K562 (cell line): ENCODE results near the gene TBX19. TPM values are rescaled to one million over a fixed set of nuclear protein-coding genes. Genes with fewer than 3 reads are reported as not detected.

Source experiments
- ATAC-seq: fragments of 200-7000 bp; cut with Tn5 transposase; 3 replicates; pipeline ENCODE4 v1.9.1; 2020; ENCODE audit warnings: moderate library complexity
- BruUV-seq: library from RNA; stranded (reverse); fragments of 400-500 nt; replicated peaks from 2 replicates; lab custom pipeline; 2021; lab: Mats Ljungman, UMichigan
- CTCF ChIA-PET: fragments of 300-600 bp; formaldehyde crosslinking; extraction: SDS; loops from one replicate; lab custom pipeline; 2021; ENCODE audit warnings: low intra/inter-chr PET ratio; lab: Yijun Ruan, JAX
- POLR2A ChIA-PET: fragments of 300-600, 350-650 bp; sonication (Branson Sonifier 250); formaldehyde crosslinking; extraction: SDS; loops from one replicate; lab custom pipeline; 2021; ENCODE audit warnings: antibody characterized with exemption, inconsistent platforms; lab: Yijun Ruan, JAX
- DNase-seq, 4 experiments: peaks; one replicate each; pipeline versions ENCODE4 v3.0.0 to v3.0.0-alpha.2; 2011 to 2018; ENCODE audit warnings: low spot score in 3 of 4, mixed read lengths in 3 of 4; ENCODE audit errors: extremely low read depth in 1 of 4
- FAIRE-seq: peaks from 2 replicates; lab custom pipeline; 2011; peaks lifted over from hg19 to GRCh38; lab: Jason Lieb, UNC
- H2AFZ ChIP-seq: 2 replicates; pipeline ENCODE4 v1.6.0; 2011; ENCODE audit warnings: low read depth, low read length, control low read depth, inconsistent platforms
- H3K27ac ChIP-seq: fragments of 200-600 bp; 3 replicates; pipeline ENCODE4 v1.8.0; 2011; ENCODE audit warnings: low read depth, mild to moderate bottlenecking, control low read depth, inconsistent platforms, low read length, moderate library complexity, mixed read lengths; ENCODE audit errors: extremely low read depth
- H3K27me3 ChIP-seq, 2 experiments: fragments of 300-600 bp in 1 of 2; 2 replicates in 1 of 2; 3 replicates in 1 of 2; pipeline versions ENCODE4 v1.6.0 to v1.8.0; 2011; ENCODE audit warnings: inconsistent platforms in 2 of 2, low read length in 2 of 2, mild to moderate bottlenecking in 1 of 2, mixed read lengths in 1 of 2, moderate library complexity in 1 of 2; ENCODE audit not compliant: control insufficient read depth in 2 of 2, insufficient read depth in 2 of 2
- H3K36me3 ChIP-seq: fragments of 300-600 bp; 3 replicates; pipeline ENCODE4 v1.8.0; 2011; ENCODE audit warnings: mild to moderate bottlenecking, low read length, inconsistent platforms; ENCODE audit not compliant: control insufficient read depth, insufficient read depth
- H3K4me1 ChIP-seq, 2 experiments: fragments of 200-600 bp in 1 of 2; replicated peaks in 1 of 2; 2 replicates in 1 of 2; 3 replicates in 1 of 2; pipeline versions ENCODE4 v1.5.1 to v1.8.0; 2011; ENCODE audit warnings: inconsistent platforms in 2 of 2, low read length in 2 of 2, mild to moderate bottlenecking in 1 of 2, mixed read lengths in 1 of 2, moderate library complexity in 1 of 2; ENCODE audit not compliant: control insufficient read depth in 2 of 2, insufficient read depth in 2 of 2
- H3K4me2 ChIP-seq: 2 replicates; pipeline ENCODE4 v1.6.1; 2011; ENCODE audit warnings: low read length, control low read depth, inconsistent platforms, mixed read lengths; ENCODE audit not compliant: insufficient read depth
- H3K4me3 ChIP-seq: fragments of 200-600 bp; sonication (generic), shearing (Covaris generic); 2 replicates; pipeline ENCODE4 v1.5.1; 2016; ENCODE audit warnings: control low read depth, inconsistent platforms
- H3K79me2 ChIP-seq: fragments of 200-600 bp; 3 replicates; pipeline ENCODE4 v1.8.0; 2011; ENCODE audit warnings: low read length, inconsistent platforms; ENCODE audit not compliant: control insufficient read depth, insufficient read depth
- H3K9ac ChIP-seq, 2 experiments: 2 replicates each; pipeline versions ENCODE4 v1.6.0 to v1.6.1; 2011; ENCODE audit warnings: low read depth in 2 of 2, low read length in 2 of 2, control low read depth in 1 of 2, inconsistent platforms in 1 of 2, mild to moderate bottlenecking in 1 of 2, mixed read lengths in 1 of 2; ENCODE audit not compliant: insufficient read depth in 1 of 2
- H3K9me1 ChIP-seq: one replicate; pipeline ENCODE4 v1.6.0; 2011; ENCODE audit warnings: inconsistent platforms, mild to moderate bottlenecking, low read length, moderate library complexity; ENCODE audit not compliant: control insufficient read depth, insufficient read depth
- H3K9me3 ChIP-seq: replicated peaks from 2 replicates; pipeline ENCODE4 v1.5.1; 2011; ENCODE audit warnings: low read depth, low read length, inconsistent platforms; ENCODE audit not compliant: control insufficient read depth, insufficient read depth
- H4K20me1 ChIP-seq: replicated peaks from 2 replicates; pipeline ENCODE4 v1.6.1; 2011; ENCODE audit warnings: low read length, inconsistent platforms, mixed read lengths; ENCODE audit not compliant: control insufficient read depth, insufficient read depth
- CBX5 ChIP-seq: IDR thresholded peaks from 2 replicates; pipeline ENCODE4 v1.6.1; 2014; ENCODE audit warnings: low read depth, borderline replicate concordance
- CHD7 ChIP-seq: fragments of 200-600 bp; sonication (generic); IDR thresholded peaks from one replicate; pipeline ENCODE4 v1.6.1; 2012; ENCODE audit warnings: mild to moderate bottlenecking, low read depth, low read length, inconsistent platforms
- NRF1 ChIP-seq, 2 experiments: fragments of 450-650 bp; IDR thresholded peaks in 1 of 2; conservative IDR thresholded peaks in 1 of 2; 2 replicates each; pipeline ENCODE4 v1.6.1; 2014; ENCODE audit warnings: mild to moderate bottlenecking in 2 of 2
- SUPT5H ChIP-seq: fragments of 450-650 bp; IDR thresholded peaks from 2 replicates; pipeline ENCODE4 v1.6.1; 2016
- ZFX ChIP-seq: sonication (generic); formaldehyde crosslinking; IDR thresholded peaks from 2 replicates; pipeline ENCODE4 v1.8.0; 2022; ENCODE audit warnings: mild to moderate bottlenecking, missing genetic modification reagents, moderate library complexity
- ZNF280A ChIP-seq: fragments of 450-650 bp; IDR thresholded peaks from 2 replicates; pipeline ENCODE4 v1.6.1; 2018; ENCODE audit warnings: mild to moderate bottlenecking, low read depth; ENCODE audit not compliant: partially characterized antibody
- ZNF655 ChIP-seq: fragments of 250-450 bp; sonication (Bioruptor Pico); IDR thresholded peaks from 2 replicates; pipeline ENCODE4 v1.5.0; 2021
- WGBS: fragments of 100-300 bp; shearing (Covaris generic); methylation state at CpG from one replicate; pipeline ENCODE4 v1.1.6; 2016; ENCODE audit warnings: low coverage, mixed read lengths; ENCODE audit not compliant: insufficient coverage; ENCODE audit errors: missing lambda C conversion rate; 5-methylcytosine and 5-hydroxymethylcytosine counted together
- in situ Hi-C: fragments of 300-500 bp; cut with MboI; formaldehyde crosslinking; loops from 4 replicates; pipeline ENCODE4 v1.15.0; 2018; ENCODE audit warnings: inconsistent platforms, mixed read lengths
- intact Hi-C: fragments of 100-400 bp; cut with micrococcal nuclease; formaldehyde crosslinking; loops from 2 replicates; pipeline ENCODE4 v1.14.2; 2022
- polyA plus RNA-seq, 8 experiments: library from polyadenylated mRNA; depleted of rRNA in 4 of 8; stranded (reverse) in 5 of 8; unstranded in 3 of 8; fragments of >200 nt; fragmentation: Nextera tagmentation in 2 of 8; fragmentation: Illumina TruSeq in 1 of 8; extraction: Ambion mirVana in 2 of 8; extraction: Trizol in 1 of 8; gene quantifications; 2 replicates each; pipeline versions ENCODE4 v1.2.1 to v1.2.3, GENCODE V29; 2011 to 2014; ENCODE audit warnings: inconsistent platforms in 1 of 8, missing spikeins in 1 of 8
- total RNA-seq, 7 experiments: library from RNA; depleted of rRNA in 6 of 7; stranded (reverse); fragments of >200 nt in 6 of 7; fragmentation: Illumina TruSeq in 2 of 7; extraction: Trizol in 2 of 7; gene quantifications; 2 replicates each; pipeline versions ENCODE4 v1.2.1 to v1.2.3, GENCODE V29; 2011 to 2021; ENCODE audit warnings: low replicate concordance in 1 of 7

Gene TBX19
- total and polyA plus RNA-seq, 9 of the 15 experiments (the other 6 are each of a cell fraction or from before 2014, with no cell fraction given): 0.32 to 3.1 (median 0.95) TPM

- TF ChIP-seq ZNF280A (peak; percentile 43), ZNF655 (CRISPR knock-in tag) (no peak), CBX5 (0 out of 2 replicates have a peak, but pooled peaks have one; percentile 19)
Measured at GRCh38 chr1:168256164-168256563, 24.5 kb upstream of the TBX19 start (continued).

GRCh38 chr1:168257397-168257796 is 23.3 kb upstream of the TBX19 start:
- Histone ChIP-seq H3K79me2 (no peaks in the 10 kb centered on the region), H3K27me3 (no peaks in the 10 kb centered on the region), H2AFZ (no peak overlapping the region), H3K4me1 (no peaks in the 10 kb centered on the region), H3K9ac (no peak overlapping the region), H3K4me3 (no peak overlapping the region), H3K9me1 (no peaks in the 10 kb centered on the region), H3K27ac (no peak overlapping the region), H3K36me3 (no peaks in the 10 kb centered on the region; the same call in 1 of the 3 replicates), H3K9me3 (peaks cover 2% of the 10 kb centered on the region), H4K20me1 (no peaks in the 10 kb centered on the region), H3K4me2 (no peak overlapping the region)
- intact Hi-C loops (no loop called here), in situ Hi-C loops (no loop called here)
- ATAC-seq (no peak), FAIRE-seq (no peak), DNase-seq (no peak)
- ChIA-PET CTCF (no interaction called here), POLR2A (no interaction called here)
- 44% methylated on average over 2 of the region's 2 CpGs for WGBS
- BruUV-seq: no TSS peak
- no peak for TF ChIP-seq CHD7
- no peak for TF ChIP-seq NRF1 (conservative IDR thresholded peaks at IDR 0.05 in 1 of 2, IDR thresholded peaks at IDR 0.05 in 1 of 2)
- TF ChIP-seq SUPT5H: no peak
- TF ChIP-seq ZFX (CRISPR knock-in tag): no peak
